Measurements from ENCODE around the gene C1QB. TPM values are rescaled to one million over a fixed set of nuclear protein-coding genes. Genes with fewer than 3 reads are reported as not detected.

C1QB gene, protein sequence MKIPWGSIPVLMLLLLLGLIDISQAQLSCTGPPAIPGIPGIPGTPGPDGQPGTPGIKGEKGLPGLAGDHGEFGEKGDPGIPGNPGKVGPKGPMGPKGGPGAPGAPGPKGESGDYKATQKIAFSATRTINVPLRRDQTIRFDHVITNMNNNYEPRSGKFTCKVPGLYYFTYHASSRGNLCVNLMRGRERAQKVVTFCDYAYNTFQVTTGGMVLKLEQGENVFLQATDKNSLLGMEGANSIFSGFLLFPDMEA
- polyA plus RNA-seq (ENCODE audit: insufficient read length), result 5.3 TPM
- long read RNA-seq, donor 1, transcript C1QB-203 (3 exons, 1,254 nt), result major isoform, 7 of 7 reads
- long read RNA-seq, donor 1, partial matches to known transcripts, result 0 of 7 reads
- long read RNA-seq, donor 1, other reads (novel, unspliced or antisense), result 0 of 7 reads
- long read RNA-seq, donor 2, transcript C1QB-203 (3 exons, 1,254 nt), result major isoform, 5 of 5 reads
- long read RNA-seq, donor 2, partial matches to known transcripts, result 0 of 5 reads
- long read RNA-seq, donor 2, other reads (novel, unspliced or antisense), result 0 of 5 reads
- long read RNA-seq, donor 3, transcript C1QB-203 (3 exons, 1,254 nt), result major isoform, 7 of 7 reads
- long read RNA-seq, donor 3, partial matches to known transcripts, result 0 of 7 reads
- long read RNA-seq, donor 3, other reads (novel, unspliced or antisense), result 0 of 7 reads
- long read RNA-seq, donor 4, partial matches to known transcripts, result 0 of 2 reads
- long read RNA-seq, donor 4, other reads (novel, unspliced or antisense), result 0 of 2 reads
- long read RNA-seq, donor 5, transcript C1QB-203 (3 exons, 1,254 nt), result major isoform, 9 of 9 reads
- long read RNA-seq, donor 5, partial matches to known transcripts, result 0 of 9 reads
- long read RNA-seq, donor 5, other reads (novel, unspliced or antisense), result 0 of 9 reads
- long read RNA-seq, donor 6, transcript C1QB-203 (3 exons, 1,254 nt), result major isoform, 14 of 14 reads
- long read RNA-seq, donor 6, partial matches to known transcripts, result 0 of 14 reads
- long read RNA-seq, donor 6, other reads (novel, unspliced or antisense), result 0 of 14 reads
- long read RNA-seq, donor 7, transcript C1QB-203 (3 exons, 1,254 nt), result major isoform, 15 of 15 reads
- long read RNA-seq, donor 7, partial matches to known transcripts, result 0 of 15 reads
- long read RNA-seq, donor 7, other reads (novel, unspliced or antisense), result 0 of 15 reads
- long read RNA-seq, donor 8, partial matches to known transcripts, result 0 of 2 reads
- long read RNA-seq, donor 8, other reads (novel, unspliced or antisense), result 0 of 2 reads

DNA sequence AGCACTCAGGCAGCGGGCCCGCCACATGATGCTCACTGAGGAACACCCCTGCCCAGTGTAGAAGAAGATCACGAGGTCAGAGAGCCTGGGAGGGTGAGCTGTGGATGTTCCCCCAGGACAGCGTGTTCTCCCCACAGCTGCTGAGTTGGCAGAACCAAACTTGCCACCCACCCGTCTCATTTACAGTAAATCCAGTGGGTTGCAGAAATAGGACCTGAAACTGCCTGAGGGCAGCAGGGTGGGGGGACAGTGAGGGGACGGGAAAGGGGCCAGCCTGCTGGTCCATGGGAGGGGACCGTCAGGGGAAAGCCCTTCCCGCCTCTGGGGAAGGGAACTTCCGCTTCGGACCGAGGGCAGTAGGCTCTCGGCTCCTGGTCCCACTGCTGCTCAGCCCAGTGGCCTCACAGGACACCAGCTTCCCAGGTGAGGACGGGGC, at the start of gene C1QB:
Gene C1QB, plus strand, starts transcription at position 356 of the 436 bp plus-strand sequence. CDS start 6,227 bp downstream, outside the sequence.
- no peak for DNase-seq

DNA sequence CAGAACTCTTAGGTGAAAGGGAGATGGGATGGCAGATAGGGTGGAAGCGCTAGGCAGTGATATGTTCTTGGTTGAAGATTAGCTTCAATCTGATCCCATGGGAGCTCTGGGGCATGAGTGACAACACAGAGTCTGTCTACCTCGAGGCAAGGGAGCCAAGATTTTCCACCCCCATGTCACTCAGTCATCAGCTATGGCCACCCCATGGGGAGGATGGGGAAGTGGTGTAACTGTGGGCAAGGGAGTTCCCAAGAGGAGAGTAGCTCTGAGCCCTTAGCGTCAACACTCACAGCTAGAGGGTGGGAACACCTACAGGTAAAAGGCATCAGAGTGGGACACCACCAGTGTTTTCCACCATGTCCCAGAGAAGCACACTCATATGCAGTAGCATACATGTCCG, 46.9 kb upstream of the C1QB start:
- DNase-seq, result no peak

DNA sequence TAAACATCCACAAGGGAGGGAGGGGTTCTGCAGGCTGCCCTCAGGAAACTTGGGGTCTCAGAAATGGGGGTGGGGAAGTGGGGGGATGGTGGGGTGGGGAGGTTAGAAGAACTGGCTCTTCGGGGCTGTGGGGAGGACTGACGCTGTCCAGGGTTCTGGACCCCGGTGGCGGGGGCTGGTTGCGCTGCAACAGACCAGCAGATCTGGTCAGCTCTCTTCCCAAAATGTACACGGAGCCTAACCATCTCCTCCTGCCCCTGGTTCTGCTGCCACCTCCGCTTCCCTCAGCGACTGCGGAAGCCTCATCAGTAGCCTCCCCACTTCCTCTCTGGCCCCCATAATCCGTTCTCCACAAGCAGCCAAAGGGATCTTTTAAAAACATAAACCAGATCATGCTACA, 45.9 kb upstream of the C1QB start:
- no peak for DNase-seq

DNA sequence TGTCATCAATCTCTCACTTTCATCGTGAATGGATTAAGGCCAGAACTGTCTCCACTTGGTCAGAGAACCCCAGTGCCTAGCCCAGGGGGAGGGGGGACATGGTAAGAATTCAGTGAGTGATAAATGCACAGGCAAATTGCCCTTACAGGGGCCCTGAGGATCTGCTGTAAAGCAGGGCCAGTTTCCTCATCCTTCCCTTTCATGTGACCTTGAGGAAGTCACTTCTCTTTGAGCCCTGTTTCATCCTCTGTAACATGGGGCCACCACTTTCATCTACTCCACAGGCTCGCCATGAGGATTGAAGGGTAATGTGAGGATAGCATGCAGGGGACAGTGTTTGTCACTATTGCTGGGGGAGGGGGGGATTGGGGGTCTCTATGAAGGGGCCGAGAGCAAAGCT, 44.7 kb upstream of the C1QB start:
- DNase-seq, result no peak

DNA sequence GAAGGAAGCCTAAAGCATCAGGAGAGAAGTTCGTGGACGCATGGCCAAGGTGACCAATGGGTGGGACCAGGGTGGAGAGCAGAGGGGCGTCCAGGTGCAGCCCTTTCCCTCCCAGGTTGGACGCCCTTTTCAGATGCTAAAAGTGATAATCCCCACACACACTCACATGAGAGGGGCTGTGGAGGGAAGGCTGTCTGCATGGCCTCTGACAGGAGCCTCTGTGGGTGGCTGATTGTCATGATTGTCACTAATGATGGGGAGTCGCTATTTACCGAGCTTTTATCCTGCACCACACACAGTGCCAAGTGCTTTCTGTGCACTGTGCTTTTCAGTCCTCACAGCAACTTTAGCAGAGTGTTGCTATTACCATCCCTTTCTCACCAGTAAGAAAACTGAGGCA, 43.7 kb upstream of the C1QB start:
- no peak for DNase-seq

DNA sequence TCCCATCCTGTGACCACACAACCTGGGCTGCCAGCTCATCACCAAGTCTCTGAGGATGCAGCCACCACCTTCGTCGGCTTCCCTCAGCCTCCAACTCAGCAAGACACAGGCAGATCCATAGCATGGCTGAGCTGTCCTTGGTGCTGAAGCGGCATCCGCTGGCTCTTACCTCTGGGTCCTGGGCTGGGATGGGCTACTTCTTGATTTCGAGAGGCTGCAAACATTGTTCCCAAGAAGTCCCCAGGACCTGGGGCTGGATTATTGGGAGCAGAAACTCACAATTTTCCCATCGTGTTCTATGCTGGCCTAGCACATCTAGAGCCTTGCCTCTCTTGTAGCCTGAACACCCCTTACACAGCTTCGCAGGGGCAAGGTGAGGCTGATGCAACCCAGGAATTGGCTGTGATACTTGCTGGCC, 41.5 kb upstream of the C1QB start:
- DNase-seq, result peak; percentile 81

DNA sequence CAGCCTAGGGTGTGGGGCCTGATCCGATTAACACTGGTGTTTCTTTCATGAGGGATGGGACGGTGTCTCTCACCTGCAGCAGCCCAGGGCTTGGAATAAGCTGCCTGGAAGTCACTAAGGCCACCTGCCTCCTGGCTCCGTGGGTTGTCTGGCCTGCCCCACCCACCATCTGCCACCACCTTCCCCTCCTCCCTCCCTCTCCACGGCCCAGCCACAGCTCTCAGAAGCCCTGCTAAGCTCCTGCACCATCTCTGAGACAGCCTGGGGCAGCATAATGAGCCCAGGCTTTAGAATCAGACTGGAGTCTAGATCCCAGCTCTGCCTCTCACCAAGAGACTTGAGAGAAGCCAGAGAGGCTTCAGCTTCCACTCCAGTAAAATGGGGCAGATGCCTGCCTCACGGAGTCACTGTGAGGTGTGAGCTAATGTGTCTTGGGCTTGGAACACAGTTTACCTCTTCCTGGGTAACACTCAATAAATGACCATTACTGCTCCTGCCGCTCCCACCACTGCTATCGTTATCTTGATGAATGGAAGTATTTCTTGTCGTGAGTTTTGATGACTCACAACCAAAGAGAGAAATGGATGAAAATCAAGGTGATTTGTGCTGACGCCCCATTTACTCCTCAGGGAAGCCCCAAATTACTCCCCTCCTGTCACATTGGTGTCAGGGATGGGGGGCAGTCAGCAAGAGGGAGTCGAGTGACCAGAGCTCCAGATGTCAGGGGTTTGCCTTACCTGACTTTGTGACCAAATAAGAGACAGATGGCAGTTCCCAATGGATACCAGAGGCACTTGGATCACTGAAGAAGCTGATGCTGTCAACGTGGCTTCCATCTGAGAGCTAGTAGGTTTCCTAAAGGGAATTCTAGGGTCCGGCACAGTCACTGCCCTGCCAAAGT, 40.1 kb upstream of the C1QB start:
- DNase-seq, result no peak

DNA sequence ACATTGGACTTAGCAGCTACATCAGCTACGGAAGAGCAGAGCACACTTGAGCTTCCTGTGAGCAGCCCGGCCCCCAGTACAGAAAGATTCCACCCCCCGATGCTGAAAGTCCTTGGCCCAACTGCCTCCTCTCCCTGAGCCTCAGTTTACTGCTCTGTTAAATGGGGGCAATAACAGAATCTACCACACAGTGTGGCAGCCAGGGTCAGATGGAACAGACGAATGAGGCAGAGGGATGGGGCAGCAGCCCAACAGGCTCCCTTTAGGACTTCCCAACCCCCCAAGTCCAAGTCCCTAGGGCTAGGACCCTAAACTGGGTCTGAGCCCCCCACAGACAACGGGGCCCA, 39.5 kb upstream of the C1QB start:
- no peak for DNase-seq

DNA sequence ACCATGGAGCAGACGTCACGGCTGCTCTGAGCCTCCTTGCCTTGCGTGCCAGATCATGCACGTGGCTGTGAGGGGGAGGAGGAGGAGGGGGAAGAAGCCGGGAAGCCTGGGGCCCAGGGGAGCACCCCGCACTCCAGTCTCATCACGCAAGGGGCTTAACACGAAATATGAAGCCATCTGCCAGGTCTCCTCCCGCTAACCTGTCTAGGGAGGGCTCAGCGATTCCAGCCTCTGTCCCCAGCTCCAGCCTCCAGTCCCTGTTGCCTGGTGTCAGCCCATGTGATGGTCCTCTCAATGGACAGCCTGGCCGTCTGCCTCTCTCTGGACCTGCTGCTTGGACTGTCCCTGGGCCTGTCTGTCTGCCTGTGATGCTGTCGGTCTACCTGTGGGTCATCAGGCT, 39.1 kb upstream of the C1QB start:
- no peak for DNase-seq

DNA sequence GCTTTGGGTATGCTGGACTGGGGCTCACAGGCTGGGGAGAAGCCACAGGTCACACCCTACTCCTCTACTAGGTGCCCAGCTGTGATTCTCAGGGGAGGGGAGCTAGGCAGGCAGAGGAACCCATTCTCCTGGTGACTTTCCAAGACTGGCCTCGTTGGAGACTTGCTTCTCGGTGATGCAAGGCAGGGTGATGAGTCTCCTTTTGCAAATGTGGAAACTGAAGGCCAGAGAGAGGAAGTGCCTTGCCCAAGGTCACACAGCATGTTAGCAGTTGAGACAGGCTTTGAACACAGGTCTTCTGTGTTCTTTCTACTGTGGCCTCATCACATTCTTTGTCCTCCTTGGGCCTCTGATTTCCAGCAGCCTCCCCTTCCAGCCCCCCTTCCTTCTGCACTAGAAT, 37.1 kb upstream of the C1QB start:
- no peak for DNase-seq

DNA sequence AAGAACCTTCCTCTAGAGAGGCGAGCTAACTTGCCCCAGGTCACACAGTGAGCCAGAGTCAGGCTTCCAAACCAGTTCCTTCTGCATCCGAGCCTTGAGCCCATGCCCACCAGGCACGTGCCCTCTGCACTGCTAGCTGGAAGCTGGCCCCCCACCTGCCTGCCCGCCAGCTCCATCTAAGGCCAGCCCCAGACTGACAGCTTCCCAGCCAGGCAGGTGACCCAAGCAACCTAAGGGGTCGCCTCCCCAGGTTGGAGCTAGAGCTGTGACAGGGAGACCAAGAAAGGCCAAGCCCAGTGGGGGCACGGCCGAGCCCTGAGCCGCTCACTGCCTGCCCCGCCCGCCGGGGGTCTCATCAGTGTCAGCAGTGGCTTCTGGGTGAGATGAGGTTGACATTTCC, 36.5 kb upstream of the C1QB start:
- DNase-seq, result no peak

DNA sequence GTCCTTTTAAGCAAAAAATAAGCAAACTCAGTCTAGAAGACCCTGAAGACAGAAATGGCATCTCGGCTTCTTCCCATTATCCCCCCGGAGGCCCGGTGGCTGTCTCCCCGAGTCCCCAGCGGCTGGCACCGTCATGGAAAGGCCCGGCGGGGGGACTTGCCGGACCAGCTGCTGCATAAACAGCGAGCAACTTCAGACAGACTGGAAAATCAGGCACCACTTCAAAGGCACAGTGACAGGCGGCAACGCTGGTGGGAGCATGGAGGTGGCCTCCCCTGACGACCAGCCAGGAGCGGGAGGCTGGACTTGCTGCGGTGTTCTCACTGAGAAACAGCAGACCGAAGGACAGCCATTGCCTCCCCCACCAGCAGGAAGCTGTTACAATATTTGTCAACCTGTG, 35.0 kb upstream of the C1QB start:
- DNase-seq, result no peak

DNA sequence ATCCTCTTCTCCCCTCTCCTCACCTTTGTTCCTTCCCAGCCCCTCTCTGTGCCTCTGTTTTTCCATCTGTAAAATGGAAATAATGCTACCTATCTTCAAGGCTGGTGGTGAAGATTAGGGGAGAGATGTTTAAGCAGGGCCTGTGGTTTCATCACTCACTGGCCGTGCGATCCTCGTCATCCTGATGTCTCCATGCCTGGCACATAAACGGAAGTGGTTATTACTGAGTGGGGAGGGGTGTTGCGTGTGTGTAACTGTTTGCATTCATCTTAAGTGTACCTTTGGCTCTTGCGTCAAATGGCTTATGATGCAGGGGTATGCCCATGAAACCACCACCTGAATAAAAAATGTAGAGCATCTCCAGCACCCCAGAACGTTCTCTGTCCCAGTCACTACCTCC, 33.8 kb upstream of the C1QB start:
- DNase-seq, result no peak

DNA sequence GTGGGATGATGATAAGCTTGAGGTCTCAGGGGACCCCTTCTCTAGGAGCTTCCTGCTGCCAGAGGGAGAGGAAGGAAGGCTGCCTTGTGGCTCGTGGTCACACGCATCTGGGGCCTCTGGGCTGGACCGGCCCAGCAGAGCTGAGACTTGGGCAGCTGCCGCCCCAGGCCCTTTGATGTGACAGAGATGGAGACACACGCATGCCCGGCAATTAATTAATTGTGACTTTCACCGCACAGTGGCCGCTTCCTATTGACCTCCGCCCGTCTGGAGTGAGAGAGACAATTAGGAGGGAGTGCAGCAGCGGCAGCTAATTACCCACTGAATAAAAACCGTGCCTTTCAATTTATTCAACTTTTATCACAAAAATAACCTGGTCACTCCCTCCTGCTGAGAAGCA, 33.2 kb upstream of the C1QB start:
- DNase-seq, result no peak

DNA sequence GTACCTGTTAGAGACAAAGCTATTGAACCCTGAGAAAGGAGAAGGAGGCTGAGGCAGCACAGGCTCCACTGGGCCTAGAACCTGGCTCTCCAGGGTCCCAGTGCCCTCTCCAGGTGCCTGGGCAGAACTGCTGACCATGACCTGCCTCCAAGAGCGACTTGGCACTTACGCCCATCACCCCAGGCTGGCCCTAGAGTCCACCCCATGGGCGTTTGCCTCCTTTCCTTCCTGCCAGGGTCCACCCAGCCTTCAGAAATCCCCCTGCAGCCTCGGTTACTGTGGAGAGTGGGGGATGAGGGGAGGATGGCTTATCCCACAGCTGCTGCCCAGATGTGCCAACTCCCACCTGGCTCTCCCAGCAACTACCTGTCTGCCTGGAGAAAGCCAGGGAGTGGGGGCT, 31.3 kb upstream of the C1QB start:
- no peak for DNase-seq

DNA sequence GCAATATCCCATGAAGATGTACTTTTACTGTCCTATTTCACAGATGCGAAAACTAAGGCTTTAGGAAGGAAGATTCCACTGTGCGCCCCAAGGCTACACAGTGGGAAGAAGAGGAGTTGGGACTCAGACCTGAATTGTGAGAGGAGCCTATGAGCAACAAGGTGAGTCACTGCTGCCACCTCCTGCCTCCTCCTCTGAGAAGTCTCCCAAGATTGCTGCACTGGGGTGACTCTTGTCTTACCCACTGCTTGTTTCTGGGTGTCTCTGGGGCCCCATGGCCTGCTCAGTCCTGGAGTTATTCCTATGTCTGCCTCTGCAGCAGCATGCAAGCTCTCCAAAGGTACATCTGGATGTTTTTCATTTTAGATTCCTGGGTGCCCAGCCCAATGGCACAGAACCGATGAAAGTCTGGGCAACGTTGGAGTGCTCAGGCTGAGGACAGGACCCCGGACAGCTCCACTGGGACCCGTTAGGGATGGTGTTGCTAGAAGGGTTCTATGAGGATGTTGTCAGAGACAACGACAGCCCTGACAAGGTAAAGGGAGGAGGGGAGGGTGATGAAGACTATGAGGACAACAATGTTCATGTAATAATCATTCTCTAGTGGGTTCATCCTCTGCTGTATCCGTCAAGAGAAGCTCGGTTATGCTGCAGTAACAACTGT, 27.6 kb upstream of the C1QB start:
- DNase-seq, result no peak

DNA sequence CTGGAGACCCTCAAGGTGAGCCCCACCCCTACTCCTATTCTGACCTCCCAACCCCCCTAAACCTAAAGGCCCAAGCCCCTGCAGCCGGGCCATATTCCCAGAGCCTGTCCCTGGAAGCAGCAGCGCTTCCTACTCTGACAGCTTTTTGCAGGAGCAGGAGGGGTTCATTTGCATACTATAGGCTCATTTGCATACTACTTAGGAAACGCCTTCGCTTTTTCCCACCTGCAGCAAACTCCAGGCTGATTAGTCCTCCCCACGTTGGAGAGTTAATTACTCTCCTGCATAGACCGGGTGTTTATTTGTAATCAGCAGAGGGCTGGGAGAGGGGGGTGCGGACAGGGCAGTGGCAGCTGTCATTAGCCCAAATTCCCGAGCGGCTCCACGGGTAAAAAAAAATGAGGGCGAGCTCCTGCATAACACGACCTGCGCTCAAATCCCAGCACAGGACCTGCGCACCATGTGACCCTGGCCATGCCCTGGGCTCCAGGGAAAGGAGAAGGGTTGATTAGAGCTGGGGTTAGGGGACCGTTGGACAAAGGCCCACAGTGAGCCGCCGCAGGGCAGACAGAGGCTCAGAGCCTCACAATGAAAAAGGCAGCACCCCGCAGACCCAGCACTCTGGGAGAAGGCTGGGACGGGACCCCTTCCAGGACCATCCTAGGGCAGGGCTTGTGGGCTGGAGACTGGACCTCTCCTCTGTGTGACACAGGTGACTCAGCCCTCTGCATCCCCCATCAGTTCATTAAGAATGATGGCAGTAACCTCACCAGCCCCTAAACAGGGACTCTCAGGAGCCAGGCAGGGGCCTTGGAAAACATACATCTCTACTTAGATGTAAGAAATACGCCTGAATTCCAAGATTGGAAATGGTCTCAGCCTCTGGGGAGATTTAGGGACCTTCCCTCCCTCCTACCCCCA, 26.5 kb upstream of the C1QB start:
- no peak for DNase-seq

DNA sequence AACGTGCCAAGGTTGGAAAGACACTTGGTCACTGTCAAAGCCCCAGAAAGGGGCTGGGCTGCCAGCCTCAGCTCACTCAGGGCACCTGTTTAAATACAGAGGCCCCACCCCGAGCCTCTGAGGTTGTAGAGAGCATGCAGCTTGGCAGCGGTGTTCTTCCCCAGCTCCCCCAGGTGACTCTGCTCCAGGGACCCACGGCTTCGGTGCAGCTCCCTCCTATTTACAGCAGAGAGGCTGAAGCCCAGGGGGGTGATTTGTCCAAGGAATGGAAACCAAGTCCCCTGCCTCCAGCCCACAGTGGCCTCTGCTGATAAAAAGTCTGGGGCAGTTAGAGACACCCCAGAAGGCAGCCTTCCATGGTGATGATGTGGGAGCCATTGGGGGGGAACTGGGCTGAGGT, 25.7 kb upstream of the C1QB start:
- DNase-seq, result no peak

DNA sequence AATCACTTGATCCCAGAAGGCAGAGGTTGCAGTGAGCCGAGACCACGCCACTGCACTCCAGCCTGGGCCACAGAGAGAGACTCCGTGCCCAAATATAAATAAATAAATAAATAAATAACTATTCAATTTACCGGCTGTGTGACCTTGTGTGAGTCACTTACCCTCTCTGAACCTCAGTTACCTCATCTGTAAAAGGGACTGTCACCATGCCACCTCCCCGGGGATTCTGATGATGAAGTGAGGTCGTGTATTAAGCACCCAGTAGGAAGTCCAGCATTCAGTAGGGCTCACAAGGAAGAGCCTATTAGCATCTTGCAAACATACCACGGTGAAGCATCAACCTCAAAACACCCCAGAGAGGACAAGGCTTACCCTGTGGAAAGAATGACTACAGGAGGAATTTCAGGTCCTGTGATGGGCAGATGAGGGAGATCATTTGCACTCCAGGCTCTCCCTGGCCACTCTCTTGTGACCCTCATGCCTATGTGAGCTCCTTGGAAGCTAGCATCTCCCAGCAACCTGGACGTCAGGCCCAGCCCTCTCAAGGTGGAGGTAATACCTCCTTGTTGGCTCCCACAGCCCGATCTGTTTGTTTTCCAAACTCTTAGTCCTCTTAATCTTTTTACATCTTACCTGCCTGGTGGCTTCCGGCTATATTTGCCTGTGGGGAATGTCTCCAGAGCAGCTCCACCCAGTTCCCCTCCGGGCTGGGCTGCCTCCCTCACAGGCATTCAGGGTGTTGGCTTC, 24.2 kb upstream of the C1QB start:
- no peak for DNase-seq

Data from left kidney (tissue), 8 donors.